Muscle layer of duodenum (tissue), 2 donors: ENCODE measurements around the gene CFAP221.

Experiments
- H3K27ac ChIP-seq: one replicate; pipeline ENCODE4 v1.7.0; 2013; ENCODE audit warnings: mild to moderate bottlenecking, low read length
- H3K27me3 ChIP-seq: one replicate; pipeline ENCODE4 v1.7.0; 2013; ENCODE audit warnings: low read depth, mild to moderate bottlenecking, control low read depth, low read length
- H3K36me3 ChIP-seq, 2 donors: one replicate each; pipeline ENCODE4 v1.7.0; 2013; ENCODE audit warnings: low read length in 2 of 2, control low read depth in 1 of 2, mild to moderate bottlenecking in 1 of 2; ENCODE audit not compliant: insufficient read depth in 2 of 2, control insufficient read depth in 1 of 2
- H3K4me1 ChIP-seq, 2 donors: one replicate each; pipeline ENCODE4 v1.7.0; 2013; ENCODE audit warnings: low read length in 2 of 2, mild to moderate bottlenecking in 2 of 2, control low read depth in 1 of 2, moderate library complexity in 1 of 2; ENCODE audit not compliant: insufficient read depth in 2 of 2, control insufficient read depth in 1 of 2
- H3K4me3 ChIP-seq, 2 donors: one replicate each; pipeline ENCODE4 v1.7.0; 2013; ENCODE audit warnings: low read length in 2 of 2, low read depth in 1 of 2, mild to moderate bottlenecking in 1 of 2
- H3K9me3 ChIP-seq, 2 donors: one replicate each; pipeline ENCODE4 v1.7.0; 2013; ENCODE audit warnings: low read length in 2 of 2, control low read depth in 1 of 2, mild to moderate bottlenecking in 1 of 2; ENCODE audit not compliant: control insufficient read depth in 1 of 2
- donor health status: healthy.

The CFAP221 gene

DNA sequence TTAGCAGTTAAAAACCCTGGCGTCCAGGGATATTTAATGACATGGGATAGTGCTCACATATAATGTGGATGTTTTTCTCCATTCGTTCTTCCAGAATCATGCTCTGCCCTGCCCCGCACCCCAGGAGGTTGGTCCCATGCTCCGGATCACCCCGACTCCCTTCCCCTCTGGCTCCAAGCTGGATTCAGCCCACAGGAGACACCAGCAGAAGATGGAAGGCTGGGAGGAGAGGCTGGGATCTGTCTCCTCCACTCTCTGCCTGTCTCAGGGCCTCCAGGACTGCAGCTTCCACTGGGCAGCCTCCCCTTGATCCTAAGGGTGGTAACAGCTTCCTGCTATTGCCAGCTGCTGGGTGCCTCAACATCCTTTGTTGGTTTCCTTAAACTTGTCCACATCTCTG lies 159.3 kb downstream of the CFAP221 start:
- H3K9me3 ChIP-seq, result no peaks in the 10 kb centered on the region
- no peaks in the 10 kb centered on the region for H3K36me3 ChIP-seq
- H3K27me3 ChIP-seq, result no peaks in the 10 kb centered on the region
- no peak overlapping the region for H3K27ac ChIP-seq
- no peaks in the 10 kb centered on the region for H3K4me1 ChIP-seq
- no peak overlapping the region for H3K4me3 ChIP-seq

DNA sequence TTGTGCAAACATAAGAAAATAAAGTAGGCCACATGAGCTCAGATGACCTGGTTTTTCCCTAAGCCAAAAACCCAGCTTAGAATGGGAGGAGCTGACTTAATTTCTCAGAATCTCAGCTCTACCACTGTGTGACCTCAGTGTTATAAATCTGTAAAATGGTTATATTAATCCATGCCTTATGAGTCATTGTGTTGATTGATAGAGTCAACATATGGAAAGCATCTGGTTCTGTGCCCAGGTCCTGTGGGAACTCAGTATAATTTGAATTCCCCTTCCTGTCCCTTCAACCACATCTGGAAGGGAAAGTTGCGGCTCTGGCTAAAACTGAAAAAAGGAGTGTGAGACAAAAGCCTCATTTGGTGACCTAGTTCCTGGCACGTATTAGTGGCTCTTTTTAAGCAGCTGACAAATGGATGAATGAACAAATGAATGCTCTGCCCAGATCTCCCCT lies 160.4 kb downstream of the CFAP221 start:
- Histone ChIP-seq H3K4me1 (no peaks in the 10 kb centered on the region), H3K27ac (no peak overlapping the region), H3K36me3 (no peaks in the 10 kb centered on the region), H3K4me3 (no peak overlapping the region), H3K27me3 (no peaks in the 10 kb centered on the region), H3K9me3 (no peaks in the 10 kb centered on the region)

DNA sequence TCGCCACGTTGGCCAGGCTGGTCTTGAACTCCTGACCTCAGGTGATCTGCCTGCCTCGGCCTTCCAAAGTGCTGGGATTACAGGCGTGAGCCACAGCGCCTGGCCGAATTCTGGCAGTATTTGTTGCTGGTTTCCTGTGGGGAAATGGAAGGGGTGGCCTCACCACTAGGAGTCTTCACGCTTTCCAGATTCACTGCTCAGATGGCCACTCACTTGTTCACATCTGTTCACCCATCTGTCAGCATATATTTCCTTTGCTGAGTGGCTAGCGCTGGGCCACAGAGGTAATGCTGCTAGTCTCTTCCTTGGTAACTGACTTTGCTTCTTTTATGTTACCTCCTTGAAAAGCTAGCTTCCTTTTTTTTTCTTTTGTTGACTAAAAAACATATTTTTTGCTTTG lies 162.0 kb downstream of the CFAP221 start:
- Histone ChIP-seq H3K27me3 (no peaks in the 10 kb centered on the region), H3K27ac (no peak overlapping the region), H3K9me3 (no peaks in the 10 kb centered on the region), H3K36me3 (no peaks in the 10 kb centered on the region), H3K4me1 (no peaks in the 10 kb centered on the region), H3K4me3 (no peak overlapping the region)
